Measurements from ENCODE around the gene CCDC92B. TPM values are rescaled to one million over a fixed set of nuclear protein-coding genes. Genes with fewer than 3 reads are reported as not detected.

CCDC92B gene
- polyA plus RNA-seq, 1 of the 3 experiments (the other 2 are of a cell fraction), result 0.07 TPM

- DNase-seq, result no peak
- Histone ChIP-seq H4K20me1 (ENCODE audit: insufficient read depth) (peaks cover 40% of the 10 kb centered on the region), H3K9me3 (no peaks in the 10 kb centered on the region), H3K4me2 (no peak overlapping the region), H3K4me3 (ENCODE audit: low read depth in 2 of 2, low read length in 1 of 2) (no peak overlapping the region), H3F3A (replicated peaks; ENCODE audit: insufficient read depth) (no peaks in the 10 kb centered on the region), H3K27me3 (ENCODE audit: insufficient read depth) (no peaks in the 10 kb centered on the region), H3K36me3 (replicated peaks in 1 of 2; ENCODE audit: control insufficient read depth in 1 of 2, insufficient read depth in 2 of 2, low read length in 1 of 2) (peaks cover 4 to 43% of the 10 kb centered on the region in 2 experiments), H3K27ac (ENCODE audit: low read depth in 2 of 2, low read length in 1 of 2) (no peak overlapping the region), H3K9ac (no peak overlapping the region), H2AFZ (ENCODE audit: low read depth) (no peak overlapping the region), H3K9me2 (no peaks in the 10 kb centered on the region), H3K79me2 (ENCODE audit: insufficient read depth) (peaks cover 37% of the 10 kb centered on the region), H3K4me1 (ENCODE audit: control insufficient read depth in 1 of 2, insufficient read depth in 2 of 2, low read depth in 1 of 2, low read length in 1 of 2) (peaks cover 0 to 7% of the 10 kb centered on the region in 2 experiments; a peak in 1 of 4 replicates)
- ChIA-PET CTCF (no interaction called here), POLR2A (no interaction called here)
- 98% methylated on average over 11 of the region's 20 CpGs for WGBS (ENCODE audit: low lambda C conversion rate)
- TF ChIP-seq EZH2phosphoT487 (IDR thresholded peaks at IDR 0.05; ENCODE audit: borderline replicate concordance, low read depth) (no peak), SMC3 (IDR thresholded peaks at IDR 0.05; ENCODE audit: low read depth, low read length) (no peak), MEF2A (IDR thresholded peaks at IDR 0.05; ENCODE audit: borderline replicate concordance, low read depth) (no peak), NFIC (IDR thresholded peaks at IDR 0.05; ENCODE audit: borderline replicate concordance) (no peak), PBX3 (IDR thresholded peaks at IDR 0.05) (no peak), REST (IDR thresholded peaks at IDR 0.05; ENCODE audit: low read depth, low read length) (no peak)
Observed at GRCh38 chr17:2703181-2703580, 46.3 kb downstream of the CCDC92B start.

GRCh38 chr17:2701996-2702741 is 47.3 kb downstream of the CCDC92B start:
- peaks cover 29% of the 10 kb centered on the region for H4K20me1 ChIP-seq (ENCODE audit: insufficient read depth)
- H3K79me2 ChIP-seq (ENCODE audit: insufficient read depth), result peaks cover 26% of the 10 kb centered on the region; the same call in 1 of the 2 replicates
- 90% methylated on average over 22 of the region's 22 CpGs for WGBS (ENCODE audit: low lambda C conversion rate)
- no peak overlapping the region for H3K4me2 ChIP-seq
- no peaks in the 10 kb centered on the region for H3F3A ChIP-seq (replicated peaks; ENCODE audit: insufficient read depth)
- peaks cover 4 to 51% of the 10 kb centered on the region in 2 experiments for H3K36me3 ChIP-seq (replicated peaks in 1 of 2; ENCODE audit: control insufficient read depth in 1 of 2, insufficient read depth in 2 of 2, low read length in 1 of 2)
- H3K4me3 ChIP-seq (ENCODE audit: low read depth in 2 of 2, low read length in 1 of 2), result no peak overlapping the region
- no peak overlapping the region for H2AFZ ChIP-seq (ENCODE audit: low read depth)
- H3K27me3 ChIP-seq (ENCODE audit: insufficient read depth), result no peaks in the 10 kb centered on the region
- CTCF ChIA-PET, result no interaction called here
- no peaks in the 10 kb centered on the region; a peak in 1 of 4 replicates for H3K4me1 ChIP-seq (ENCODE audit: control insufficient read depth in 1 of 2, insufficient read depth in 2 of 2, low read depth in 1 of 2, low read length in 1 of 2)
- no peaks in the 10 kb centered on the region for H3K9me2 ChIP-seq
- POLR2A ChIA-PET, result no interaction called here
- no peak for TF ChIP-seq RFX5 (IDR thresholded peaks at IDR 0.05; ENCODE audit: low read length)
- TF ChIP-seq POLR2AphosphoS5 (IDR thresholded peaks at IDR 0.05; ENCODE audit: low read depth, low read length), result no peak
- TF ChIP-seq FOSL2 (IDR thresholded peaks at IDR 0.05; ENCODE audit: borderline replicate concordance, low read depth), result no peak
- TF ChIP-seq RAD21 (IDR thresholded peaks at IDR 0.05; ENCODE audit: low read length), result no peak
- no peak for TF ChIP-seq GATA2 (CRISPR knock-in tag; IDR thresholded peaks at IDR 0.05)
- no peak for TF ChIP-seq MEF2A (IDR thresholded peaks at IDR 0.05; ENCODE audit: borderline replicate concordance, low read depth)
- no peak for TF ChIP-seq IRF3 (IDR thresholded peaks at IDR 0.05; ENCODE audit: low read depth, low read length)
- no peak for TF ChIP-seq YY1 (IDR thresholded peaks at IDR 0.05; ENCODE audit: low read depth)
- TF ChIP-seq NRF1 (IDR thresholded peaks at IDR 0.05; ENCODE audit: low read depth, low read length), result no peak
- no peak for TF ChIP-seq MXI1 (IDR thresholded peaks at IDR 0.05; ENCODE audit: low read depth, low read length)
- TF ChIP-seq FOXM1 (IDR thresholded peaks at IDR 0.05; ENCODE audit: low read depth), result no peak
- TF ChIP-seq ZBTB33 (IDR thresholded peaks at IDR 0.05; ENCODE audit: borderline replicate concordance, low read depth), result no peak
- no peak for TF ChIP-seq GABPA (IDR thresholded peaks at IDR 0.05; ENCODE audit: low read depth)
- no peak for TF ChIP-seq TAF1 (IDR thresholded peaks at IDR 0.05; ENCODE audit: borderline replicate concordance, low read depth, low read length)
- no peak for TF ChIP-seq SIN3A (IDR thresholded peaks at IDR 0.05; ENCODE audit: borderline replicate concordance, low read depth, low read length)
- DNase-seq, result no peak
- no peak overlapping the region for H3K27ac ChIP-seq (ENCODE audit: low read depth in 2 of 2, low read length in 1 of 2)
- no peak overlapping the region for H3K9ac ChIP-seq
- no peaks in the 10 kb centered on the region for H3K9me3 ChIP-seq

All from SK-N-SH (cell line).